Retinal pigment epithelial cell (primary cell): ENCODE results near the gene SH3PXD2B.

ENCODE experiments used
- DNase-seq: peaks from one replicate; pipeline ENCODE4 v3.0.0-alpha.2; 2010; ENCODE audit warnings: low read depth
- H3K4me3 ChIP-seq: 2 replicates; pipeline ENCODE4 v1.5.1; 2011; ENCODE audit warnings: mild to moderate bottlenecking, low read length, control low read depth, moderate library complexity
- CTCF ChIP-seq: conservative IDR thresholded peaks from 2 replicates; pipeline ENCODE4 v1.5.1; 2011; ENCODE audit warnings: low read depth, low read length, control low read depth, inconsistent platforms

SH3PXD2B gene

GRCh38 chr5:172280317-172280716 is 174.0 kb downstream of the SH3PXD2B start:
- H3K4me3 ChIP-seq = no peak overlapping the region
- DNase-seq = no peak
- no peak for TF ChIP-seq CTCF

- no peak for TF ChIP-seq CTCF
- H3K4me3 ChIP-seq = no peak overlapping the region
- no peak for DNase-seq
Observed at GRCh38 chr5:172278356-172278755, 176.0 kb downstream of the SH3PXD2B start.

- DNase-seq = no peak
- no peak overlapping the region for H3K4me3 ChIP-seq
- no peak for TF ChIP-seq CTCF
Observed at GRCh38 chr5:172276214-172276613, 178.1 kb downstream of the SH3PXD2B start.
